ENCODE data around the gene XG.
"Not testable (repeated sequence)": the region's sequence is repeated elsewhere in the genome, so short reads cannot be mapped to it uniquely, and the experiment has no call there.

The XG gene

DNA sequence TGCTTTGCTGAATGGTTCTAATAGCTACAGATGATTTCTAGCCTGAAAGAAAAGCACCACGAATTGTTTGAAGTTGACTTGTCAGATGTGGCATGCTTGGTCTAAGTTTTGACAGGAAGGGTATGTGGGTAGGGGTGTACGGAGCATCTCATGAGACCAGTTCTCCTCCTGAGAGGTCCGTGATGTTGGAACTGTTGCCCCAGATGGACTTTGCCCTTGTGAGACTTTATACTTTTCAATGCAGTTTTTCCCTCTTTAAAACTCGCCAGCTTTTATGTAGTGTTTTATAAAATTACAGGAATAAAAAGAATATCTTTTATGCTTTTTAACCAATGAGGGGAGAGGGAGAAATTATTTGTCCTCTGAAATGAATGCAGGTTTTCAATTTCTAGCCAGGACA is 16.6 kb upstream of the XG start:
- DNase-seq (ENCODE audit: low read depth), result no peak

DNA sequence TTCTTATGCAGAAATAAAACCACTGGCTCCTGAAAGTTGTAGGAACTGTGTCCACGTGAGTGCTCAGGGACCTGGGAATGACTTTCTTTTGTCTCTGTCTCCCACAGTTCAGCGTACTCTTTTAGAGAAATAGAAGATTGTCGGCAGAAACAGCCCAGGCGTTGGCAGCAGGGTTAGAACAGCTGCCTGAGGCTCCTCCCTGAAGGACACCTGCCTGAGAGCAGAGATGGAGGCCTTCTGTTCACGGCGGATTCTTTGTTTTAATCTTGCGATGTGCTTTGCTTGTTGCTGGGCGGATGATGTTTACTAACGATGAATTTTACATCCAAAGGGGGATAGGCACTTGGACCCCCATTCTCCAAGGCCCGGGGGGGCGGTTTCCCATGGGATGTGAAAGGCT is 11.2 kb upstream of the XG start:
- DNase-seq (ENCODE audit: low read depth), result no peak

DNA sequence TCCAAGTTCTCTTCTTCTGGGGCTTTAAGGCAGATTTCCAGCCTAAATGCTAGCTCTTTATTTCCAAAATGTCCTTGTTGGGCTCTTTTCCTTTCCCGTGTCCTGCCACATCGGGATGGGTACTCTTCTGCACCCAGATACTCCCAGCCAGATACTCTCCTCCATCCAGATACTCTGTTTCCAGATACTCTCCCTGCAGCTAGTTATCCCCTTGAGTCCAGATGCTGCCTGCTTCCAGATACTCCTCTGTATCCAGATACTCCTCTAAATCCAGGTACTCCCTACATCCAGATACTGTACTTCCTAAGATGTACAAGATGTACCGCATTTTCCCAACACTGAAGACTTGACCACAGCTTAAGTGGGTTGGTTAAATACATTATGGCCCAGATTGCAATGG is 10.5 kb upstream of the XG start:
- no peak for DNase-seq (ENCODE audit: low read depth)

DNA sequence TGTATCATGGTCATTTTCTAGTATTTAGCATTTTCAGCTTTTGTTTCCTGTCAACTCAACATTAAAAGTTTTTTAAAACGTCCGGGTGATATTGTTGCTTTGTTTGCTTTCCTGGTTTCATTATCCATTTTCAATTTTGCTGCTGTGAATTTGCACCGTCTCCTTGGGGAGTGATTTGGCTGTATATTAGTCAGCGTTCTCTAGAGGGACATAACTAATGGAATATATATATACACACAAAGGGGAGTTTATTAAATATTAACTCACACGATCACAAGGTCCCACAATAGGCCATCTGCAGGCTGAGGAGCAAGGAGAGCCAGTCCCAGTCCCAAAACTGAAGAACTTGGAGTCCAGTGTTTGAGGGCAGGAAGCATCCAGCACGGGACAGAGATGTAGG is 5.6 kb upstream of the XG start:
- not testable (repeated sequence) for DNase-seq (ENCODE audit: low read depth)

DNA sequence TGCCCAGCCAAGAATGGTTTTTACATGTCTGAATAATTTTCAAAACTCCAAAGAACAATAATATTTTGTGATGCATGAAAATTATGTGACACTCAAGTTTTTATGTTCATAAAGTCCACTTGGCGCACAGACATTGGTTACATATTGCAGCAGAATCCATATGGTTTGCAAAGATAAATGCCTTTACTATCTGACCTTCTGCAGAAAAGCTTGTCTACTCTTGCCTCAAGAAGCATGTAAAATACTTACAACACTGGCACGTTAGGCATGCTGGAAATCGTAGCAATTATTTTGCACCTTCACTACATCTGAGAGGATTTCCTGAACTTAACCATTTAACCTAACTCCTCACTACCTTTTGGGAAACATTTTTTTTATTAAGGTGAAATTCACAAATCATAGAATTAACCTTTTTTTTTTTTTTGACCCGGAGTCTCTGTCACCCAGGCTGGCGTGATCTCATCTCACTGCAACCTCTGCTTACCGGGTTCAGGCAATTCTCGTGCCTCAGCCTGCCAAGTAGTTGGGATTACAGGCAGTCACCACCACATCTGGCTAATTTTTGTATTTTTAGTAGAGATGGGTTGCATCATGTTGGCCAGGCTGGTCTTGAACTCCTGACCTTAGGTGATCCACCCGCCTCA is 3.5 kb upstream of the XG start:
- DNase-seq (ENCODE audit: low read depth), result no peak

DNA sequence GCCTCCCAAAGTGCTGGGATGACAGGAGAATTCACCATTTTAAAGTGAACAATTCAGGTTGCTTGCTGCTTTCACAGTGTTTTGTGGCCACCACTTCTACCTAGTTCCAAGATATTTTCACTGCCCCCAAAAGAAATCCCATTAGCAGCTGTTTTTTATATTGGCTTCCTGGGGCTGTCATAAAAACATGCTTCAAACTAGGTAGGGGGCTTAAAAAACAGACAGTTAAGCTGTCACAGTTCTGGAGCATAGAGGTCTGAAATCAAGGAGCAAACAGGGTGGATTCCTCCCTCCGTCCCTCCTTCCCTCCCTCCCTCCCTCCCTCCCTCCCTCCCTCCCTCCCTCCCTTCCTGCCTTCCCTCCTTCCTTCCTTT is 3.0 kb upstream of the XG start:
- no peak for DNase-seq (ENCODE audit: low read depth)

DNA sequence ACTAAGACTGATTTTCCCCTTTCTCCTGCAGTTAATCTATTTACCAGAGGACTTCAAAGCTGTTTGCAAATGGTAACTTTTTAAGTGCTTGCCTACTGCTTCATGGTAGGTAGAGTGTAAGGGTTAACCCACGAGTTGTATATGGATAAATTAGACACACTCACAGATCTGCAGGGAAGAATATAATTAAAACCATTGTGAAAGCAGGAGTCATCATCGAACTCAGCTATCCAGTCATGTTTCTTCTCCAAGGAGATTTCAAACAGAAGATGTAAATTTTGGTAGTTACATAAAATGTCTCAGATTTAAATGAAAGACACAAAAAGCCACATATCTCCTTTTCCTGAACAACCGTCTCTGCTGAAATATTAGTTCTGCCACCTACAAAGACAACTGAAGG is 549 bp upstream of the XG start:
- DNase-seq (ENCODE audit: low read depth), result no peak

DNA sequence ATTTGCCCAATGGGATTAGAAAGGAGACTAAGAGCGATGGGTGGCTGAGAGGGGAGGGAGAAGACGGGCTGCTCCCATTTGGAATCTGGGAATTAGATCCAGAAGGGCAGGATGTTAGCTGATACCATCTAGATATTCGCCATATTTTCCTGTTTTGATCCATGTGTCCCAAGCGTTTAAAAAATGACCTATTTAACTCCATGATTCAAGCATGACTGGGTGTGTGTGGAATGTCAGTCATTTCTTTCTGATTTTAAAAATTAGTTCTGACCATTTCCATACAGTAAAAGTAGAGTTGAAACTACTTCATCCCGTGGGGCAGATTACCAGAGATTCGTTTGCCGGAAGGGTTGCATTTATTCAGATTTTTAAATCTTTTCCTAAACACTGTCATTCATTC is 601 bp downstream of the XG start:
- DNase-seq (ENCODE audit: low read depth), result not testable (repeated sequence)

DNA sequence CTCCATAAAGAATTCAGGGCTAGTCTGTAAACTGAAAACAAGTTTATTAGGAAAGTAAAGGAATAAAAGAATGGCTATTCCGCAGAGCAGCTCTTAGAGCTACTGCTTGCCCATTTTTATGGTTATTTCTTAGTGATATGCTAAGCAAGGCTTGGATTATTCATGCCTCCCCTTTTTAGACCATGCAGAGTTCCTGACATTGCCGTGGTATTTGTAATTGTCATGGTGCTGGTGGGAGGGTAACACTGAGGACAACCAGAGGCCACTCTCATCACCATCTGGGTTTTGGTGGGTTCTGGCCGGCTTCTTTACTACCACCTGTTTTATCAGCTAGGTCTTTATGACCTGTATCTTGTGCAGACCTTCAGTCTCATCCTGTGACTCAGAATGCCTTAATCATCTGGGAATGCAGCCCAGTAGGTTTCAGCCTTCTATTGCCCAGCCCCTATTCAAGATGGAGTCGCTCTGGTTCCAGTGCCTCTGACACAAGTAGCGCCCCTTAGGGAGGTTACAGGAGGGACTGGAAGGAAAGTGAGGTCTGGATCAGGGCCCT is 3.4 kb downstream of the XG start:
- DNase-seq (ENCODE audit: low read depth), result not testable (repeated sequence)

DNA sequence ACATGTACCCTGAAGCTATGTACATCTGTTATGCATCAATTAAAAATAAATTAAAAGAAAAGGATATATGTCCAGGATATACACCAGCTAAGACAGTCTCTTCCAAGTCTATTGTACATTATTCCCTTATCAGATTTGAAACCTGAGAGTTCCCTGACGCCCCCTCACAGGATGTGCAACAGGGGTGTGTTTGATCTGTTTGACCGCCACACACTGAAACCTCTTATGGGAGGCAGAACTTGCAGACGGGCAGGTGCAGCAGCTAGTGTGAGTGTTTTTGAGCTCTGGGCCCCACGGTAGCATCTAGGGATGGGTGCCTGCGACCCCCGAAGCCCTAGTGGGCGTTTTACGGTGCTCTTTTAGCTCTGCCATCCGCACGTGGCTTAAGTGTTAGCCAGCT is 4.7 kb downstream of the XG start:
- DNase-seq (ENCODE audit: low read depth), result no peak

DNA sequence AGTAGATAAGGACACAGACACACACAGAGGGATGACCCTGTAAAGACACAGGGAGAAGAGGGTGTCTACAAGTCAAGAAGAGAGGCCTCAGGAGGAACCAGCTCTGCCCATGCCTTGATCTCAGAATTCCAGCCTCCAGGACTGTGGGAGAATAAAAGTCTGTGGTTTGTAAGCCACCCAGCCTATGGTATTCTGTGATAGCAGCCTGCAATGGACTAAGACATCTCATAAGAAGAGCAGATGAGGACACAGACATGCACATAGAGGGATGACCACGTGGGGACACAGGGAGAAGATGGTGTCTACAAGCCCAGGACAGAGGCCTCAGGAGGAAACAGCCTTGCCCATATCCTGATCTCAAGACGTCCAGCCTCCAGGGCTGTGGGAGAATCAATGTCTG is 9.4 kb downstream of the XG start:
- no peak for DNase-seq (ENCODE audit: low read depth)

DNA sequence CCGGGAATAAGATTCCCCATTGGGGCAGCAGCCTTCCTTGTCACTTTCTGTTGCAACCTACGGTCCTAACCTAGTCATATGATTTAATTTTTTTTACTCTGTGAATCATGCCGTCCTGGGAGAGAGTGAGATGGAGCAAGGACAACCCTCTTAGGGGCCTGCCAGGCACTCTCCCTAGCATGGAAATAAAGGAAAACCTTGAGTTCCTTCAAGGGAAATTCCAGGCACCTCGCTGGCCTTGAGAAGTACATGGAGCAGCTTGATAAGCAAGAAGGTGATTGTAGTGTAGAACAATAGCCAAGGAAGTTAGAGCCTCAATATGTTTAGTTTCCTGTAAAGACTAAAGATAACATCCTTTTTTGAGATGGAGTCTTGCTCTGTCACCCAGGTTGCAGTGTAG is 10.8 kb downstream of the XG start:
- not testable (repeated sequence) for DNase-seq (ENCODE audit: low read depth)

DNA sequence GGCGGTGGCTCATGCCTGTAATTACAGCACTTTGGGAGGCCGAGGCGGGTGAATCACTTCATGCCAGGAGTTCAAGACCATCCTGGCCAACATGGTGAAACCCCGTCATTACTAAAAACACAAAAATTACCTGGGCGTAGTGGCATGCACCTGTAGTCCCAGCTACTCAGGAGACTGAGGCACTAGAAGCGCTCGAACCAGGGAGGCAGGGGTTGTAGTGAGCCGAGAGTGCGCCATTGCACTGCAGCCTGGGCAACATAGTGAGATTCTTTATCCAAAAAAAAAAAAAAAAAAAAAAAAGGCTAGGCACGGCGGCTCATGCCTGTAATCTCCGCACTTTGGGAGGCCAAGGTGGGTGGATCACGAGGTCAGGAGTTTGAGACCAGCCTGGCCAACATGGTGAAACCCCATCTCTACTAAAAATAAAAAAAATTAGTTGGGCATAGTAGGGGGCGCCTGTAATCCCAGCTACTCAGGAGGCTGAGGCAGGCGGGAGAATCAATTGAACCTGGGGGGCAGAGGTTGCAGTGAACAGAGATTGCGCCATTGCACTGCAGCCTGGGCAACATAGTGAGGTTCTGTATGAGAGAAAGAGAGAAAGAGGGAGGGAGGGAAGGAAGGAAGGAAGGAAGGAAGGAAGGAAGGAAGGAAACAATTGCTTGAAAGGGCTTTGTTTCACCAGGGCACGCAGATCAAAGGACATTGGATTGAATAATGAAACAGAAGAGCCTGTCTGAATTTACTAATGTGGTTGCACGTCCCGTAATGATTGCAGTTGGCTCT is 13.1 kb downstream of the XG start:
- not testable (repeated sequence) for DNase-seq (ENCODE audit: low read depth)

DNA sequence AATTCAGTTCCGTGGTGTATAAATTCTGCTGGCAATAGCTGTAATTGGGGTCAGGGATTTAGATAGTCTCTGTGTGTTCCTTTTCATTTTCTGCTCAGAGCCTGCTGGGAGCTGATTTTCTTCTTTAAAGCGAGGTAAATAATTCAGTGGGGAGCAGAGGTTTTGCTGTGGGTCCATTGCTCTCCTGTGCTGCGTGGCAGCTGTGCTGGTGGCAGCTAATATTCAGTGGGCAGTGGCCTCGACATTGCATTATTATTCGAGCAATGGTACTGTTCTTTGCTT is 13.7 kb downstream of the XG start:
- no peak for DNase-seq (ENCODE audit: low read depth)

DNA sequence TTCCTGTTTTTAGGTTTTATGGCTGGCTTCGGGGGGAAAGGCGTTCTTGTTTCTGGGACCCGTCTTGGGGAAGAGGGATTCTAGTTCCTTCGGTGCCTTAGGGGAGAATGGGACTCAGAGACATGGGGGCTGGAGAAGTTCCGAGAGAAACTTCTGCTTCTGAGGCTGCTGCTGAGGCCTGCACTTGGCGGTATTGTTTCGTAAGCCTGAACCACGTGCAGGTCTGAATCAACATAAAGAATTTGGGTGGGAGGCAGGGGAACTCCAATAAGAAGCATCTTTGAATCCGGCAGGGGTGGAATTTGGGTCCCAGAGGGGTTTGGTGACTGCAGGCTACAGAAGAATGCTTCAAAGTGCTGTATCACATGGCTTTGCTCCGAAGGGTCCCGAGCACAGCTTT is 15.1 kb downstream of the XG start:
- no peak for DNase-seq (ENCODE audit: low read depth)

DNA sequence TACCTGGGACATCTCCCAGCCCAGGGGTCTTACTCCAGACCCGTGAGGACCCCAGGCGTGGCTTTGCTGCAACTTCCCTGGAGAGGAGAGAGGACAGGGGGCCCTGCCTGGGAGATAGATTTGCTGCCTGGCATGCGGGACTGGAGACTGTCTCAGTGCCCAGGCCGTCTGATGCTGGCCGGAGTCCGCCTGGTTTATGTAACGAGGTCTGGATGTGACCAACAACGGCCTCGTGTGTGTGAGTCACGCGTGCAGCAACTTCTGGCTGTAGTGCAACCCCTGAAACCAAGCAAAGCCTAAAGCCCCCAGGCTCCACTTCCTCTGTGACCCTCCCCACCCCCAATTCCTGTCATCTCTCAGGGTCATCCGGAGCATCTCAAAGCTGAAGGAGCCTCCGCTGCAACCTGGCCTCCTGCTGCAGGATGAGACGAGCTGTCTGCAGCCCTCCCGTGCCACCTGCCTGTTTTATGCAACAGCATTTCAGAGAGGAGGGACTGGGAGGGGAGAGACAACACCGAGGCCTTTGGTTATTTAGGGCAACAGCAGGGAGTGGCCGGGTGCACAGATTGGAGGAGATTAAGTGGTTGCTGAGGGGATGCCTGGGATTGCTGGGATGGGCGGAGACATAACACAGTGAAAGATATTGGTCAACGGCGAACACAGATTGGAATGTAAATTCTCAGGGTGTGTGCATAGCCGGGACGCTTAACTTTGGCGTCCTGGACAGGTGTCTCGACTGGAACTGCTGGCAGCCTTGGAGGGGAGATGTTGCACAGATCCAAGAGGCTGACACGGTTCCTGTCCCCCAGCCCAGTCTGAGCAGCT is 16.0 kb downstream of the XG start:
- DNase-seq (ENCODE audit: low read depth), result no peak

DNA sequence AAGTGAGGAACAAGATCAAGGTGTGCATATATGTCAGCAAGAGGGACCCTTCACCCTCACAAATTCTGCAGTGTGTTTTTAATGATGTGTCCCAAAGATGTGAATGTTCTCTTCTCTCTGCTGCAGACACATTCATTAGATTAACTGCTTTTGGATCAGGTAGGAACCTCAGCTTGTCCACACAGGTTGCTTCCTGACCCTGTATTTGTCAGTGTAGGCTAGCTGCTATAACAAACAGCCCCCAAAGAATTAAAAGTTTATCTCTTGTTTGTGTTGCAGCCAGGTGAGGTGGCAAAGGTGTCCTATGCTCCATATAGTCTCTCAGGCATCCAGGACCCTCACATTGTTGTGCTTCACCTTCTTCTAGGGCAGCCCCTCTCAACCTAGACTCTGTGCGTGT is 17.8 kb downstream of the XG start:
- no peak for DNase-seq (ENCODE audit: low read depth)

DNA sequence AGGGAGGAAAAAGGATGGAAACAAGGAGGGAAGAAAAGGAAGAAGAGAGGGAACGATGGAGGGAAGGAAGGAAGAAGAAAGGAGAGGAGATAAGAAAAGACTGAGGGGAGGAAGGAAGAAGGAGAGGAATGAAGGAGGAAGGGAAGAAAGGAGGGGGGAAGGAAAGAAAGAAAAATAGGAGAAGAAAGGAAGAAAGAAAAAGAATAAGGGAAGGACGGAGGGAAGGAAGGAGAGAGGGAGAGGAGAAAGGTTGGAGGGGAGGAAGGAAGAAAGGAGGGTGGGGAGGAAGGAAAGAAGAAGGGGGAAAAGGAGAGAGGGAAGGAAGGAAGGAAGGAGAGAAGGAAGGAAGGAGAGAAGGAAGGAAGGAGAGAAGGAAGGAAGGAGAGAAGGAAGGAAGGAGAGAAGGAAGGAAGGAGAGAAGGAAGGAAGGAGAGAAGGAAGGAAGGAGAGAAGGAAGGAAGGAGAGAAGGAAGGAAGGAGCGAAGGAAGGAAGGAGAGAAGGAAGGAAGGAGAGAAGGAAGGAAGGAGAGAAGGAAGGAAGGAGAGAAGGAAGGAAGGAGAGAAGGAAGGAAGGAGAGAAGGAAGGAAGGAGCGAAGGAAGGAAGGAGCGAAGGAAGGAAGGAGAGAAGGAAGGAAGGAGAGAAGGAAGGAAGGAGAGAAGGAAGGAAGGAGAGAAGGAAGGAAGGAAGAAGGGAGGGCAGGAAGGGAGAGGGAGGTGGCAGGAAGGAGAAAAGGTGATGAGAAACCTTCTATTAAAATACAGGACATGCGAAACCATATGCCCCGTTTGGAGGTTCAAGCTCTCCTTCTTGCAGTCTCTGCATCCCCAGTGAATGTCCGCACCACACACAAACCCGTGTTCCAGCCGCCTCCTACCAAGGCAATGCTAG is 21.6 kb downstream of the XG start:
- not testable (repeated sequence) for DNase-seq (ENCODE audit: low read depth)

DNA sequence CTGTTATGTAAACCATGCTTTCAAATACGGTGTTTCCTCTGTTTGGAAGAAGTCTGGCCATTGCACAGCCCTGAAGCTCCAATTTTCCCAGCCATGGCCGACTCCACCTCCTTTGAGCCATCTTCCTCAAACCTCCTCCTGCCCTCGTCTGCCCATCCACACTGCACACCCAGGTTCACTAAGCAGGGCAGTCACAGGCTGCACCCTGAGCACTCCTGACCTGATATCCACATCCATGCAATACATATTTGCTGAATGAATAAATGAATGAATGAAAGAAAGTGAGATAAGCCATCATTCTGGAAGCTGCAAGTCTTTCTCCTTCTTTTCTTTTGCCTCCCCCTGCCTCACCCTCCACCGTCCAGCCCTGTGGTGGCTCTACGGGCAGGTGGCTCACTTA is 22.2 kb downstream of the XG start:
- no peak for DNase-seq (ENCODE audit: low read depth)

DNA sequence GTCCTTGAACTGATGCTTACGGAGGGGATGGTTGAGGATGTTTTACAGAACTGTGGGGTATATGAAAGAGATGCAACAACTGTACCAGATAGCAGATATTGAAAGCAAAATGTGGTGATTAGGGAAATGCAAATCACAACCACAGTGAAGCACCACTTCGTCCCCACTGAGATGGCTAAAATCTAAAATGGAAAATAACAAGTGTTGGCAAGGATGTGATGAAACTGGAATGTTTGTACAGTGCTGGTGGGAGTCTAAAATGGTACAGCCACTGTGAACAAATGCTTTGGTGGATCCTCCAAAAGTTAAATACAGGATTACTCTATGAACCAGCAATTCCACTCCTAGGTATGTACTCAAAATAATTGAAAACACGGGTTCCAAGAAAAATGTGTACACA is 22.9 kb downstream of the XG start:
- DNase-seq (ENCODE audit: low read depth), result no peak

DNA sequence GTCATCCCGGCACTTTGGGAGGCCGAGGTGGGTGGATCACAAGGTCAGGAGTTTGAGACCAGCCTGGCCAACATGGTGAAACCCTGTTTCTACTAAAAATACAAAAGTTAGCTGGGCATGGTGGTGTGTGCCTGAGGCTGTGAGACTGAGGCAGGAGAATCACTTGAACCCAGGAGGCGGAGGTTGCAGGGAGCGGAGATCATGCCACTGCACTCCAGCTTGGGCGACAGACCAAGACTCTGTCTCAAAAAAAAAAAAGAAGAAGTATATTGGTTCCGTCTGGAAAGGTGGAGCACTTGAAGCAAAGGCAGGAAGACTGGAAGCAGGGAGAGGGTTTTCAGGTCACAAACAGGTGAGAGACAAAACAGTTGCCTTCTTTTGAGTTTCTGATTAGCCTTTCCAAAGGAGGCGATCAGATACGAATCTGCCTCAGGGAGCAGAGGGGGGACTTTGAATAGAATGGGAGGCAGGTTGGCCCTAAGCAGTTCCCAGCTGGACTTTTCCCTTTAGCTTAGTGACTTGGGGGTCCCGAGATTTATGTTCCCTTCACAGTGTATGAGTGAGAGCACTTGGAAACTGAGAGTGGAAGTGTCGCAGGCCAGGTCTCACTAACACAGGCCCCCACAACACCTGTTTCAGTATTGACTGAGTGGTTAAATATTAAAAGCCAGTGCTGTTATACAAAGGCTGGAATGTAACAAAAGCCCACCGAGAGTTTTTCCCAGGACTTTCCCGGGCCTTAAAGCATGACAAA is 28.8 kb downstream of the XG start:
- DNase-seq (ENCODE audit: low read depth), result not testable (repeated sequence)
